ENCODE data around the gene PYY. TPM values are rescaled to one million over a fixed set of nuclear protein-coding genes. Genes with fewer than 3 reads are reported as not detected.

Gene PYY
- total RNA-seq, 2 experiments from 2014 or later = 0.29 TPM; not detected in 1

DNA sequence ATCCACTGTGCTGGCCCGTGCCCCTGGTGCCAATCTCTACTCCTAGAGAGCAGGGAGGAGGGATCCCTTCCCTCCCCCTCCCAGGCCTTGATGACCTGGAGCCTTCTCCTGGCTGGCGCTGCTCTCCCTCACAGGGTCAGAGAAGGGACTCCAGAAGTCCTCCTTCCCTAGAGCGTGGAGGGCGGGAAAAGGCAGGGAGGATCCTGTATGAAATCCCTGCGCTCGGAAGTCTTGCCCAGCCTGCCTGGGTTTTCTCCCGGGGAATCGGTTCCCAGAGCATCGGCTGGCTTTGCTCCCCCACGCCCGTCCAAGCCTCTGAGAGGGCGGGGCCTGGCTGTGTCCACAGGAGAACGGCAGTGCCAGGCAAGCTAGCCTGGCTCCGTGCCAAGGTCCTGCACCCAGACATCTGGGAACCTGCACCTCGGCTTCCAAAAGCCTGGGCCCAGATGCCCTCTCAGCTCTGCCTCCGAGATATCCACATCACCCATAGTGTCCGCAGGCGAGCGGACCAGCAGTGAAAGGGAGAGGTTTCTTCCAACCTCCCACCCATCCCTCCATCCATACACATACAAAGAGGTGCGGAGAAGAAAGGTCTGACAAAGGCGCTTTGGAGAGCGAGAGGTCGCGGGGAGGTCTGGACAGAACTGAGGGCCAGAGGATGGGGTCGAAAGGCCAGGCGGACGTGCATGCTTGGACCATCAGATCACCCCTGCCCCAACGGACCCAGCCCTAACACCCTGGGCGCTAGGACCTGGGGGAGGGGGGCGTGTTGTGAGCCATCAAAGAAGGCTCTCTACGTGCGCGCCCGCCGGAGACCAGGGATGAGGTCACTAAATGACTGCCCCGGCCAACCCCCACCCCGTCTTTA is 47.5 kb downstream of the PYY start:
- intact Hi-C loops (cut with micrococcal nuclease) = no loop called here
- H3K4me3 Mint-ChIP-seq = peak overlapping the region; percentile 77
- no peaks in the 10 kb centered on the region for H3K9me3 Mint-ChIP-seq
- H3K27me3 Mint-ChIP-seq = peaks cover 11% of the 10 kb centered on the region
- DNase-seq = peak; percentile 83
- peaks cover 13% of the 10 kb centered on the region for H3K4me1 Mint-ChIP-seq (ENCODE audit: low read depth)
- H3K36me3 Mint-ChIP-seq (ENCODE audit: low read depth) = no peaks in the 10 kb centered on the region
- CTCF ChIA-PET = interaction anchor here (0.7 to 4.9 kb wide), 4 partner anchors 26 to 100 kb away, joined by 3 to 44 read pairs (median 4); no protein-coding TSS in a partner anchor
- POLR2A ChIA-PET = interaction anchor here (2.0 kb wide), 1 partner anchor 20 kb away, joined by 5 read pairs; no protein-coding TSS in a partner anchor
- TF ChIP-seq, protein P1, sequence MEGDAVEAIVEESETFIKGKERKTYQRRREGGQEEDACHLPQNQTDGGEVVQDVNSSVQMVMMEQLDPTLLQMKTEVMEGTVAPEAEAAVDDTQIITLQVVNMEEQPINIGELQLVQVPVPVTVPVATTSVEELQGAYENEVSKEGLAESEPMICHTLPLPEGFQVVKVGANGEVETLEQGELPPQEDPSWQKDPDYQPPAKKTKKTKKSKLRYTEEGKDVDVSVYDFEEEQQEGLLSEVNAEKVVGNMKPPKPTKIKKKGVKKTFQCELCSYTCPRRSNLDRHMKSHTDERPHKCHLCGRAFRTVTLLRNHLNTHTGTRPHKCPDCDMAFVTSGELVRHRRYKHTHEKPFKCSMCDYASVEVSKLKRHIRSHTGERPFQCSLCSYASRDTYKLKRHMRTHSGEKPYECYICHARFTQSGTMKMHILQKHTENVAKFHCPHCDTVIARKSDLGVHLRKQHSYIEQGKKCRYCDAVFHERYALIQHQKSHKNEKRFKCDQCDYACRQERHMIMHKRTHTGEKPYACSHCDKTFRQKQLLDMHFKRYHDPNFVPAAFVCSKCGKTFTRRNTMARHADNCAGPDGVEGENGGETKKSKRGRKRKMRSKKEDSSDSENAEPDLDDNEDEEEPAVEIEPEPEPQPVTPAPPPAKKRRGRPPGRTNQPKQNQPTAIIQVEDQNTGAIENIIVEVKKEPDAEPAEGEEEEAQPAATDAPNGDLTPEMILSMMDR (IDR thresholded peaks at IDR 0.05) = no peak
- peak; percentile 55 for ATAC-seq
- H3K27ac Mint-ChIP-seq = peak overlapping the region; percentile 67

DNA sequence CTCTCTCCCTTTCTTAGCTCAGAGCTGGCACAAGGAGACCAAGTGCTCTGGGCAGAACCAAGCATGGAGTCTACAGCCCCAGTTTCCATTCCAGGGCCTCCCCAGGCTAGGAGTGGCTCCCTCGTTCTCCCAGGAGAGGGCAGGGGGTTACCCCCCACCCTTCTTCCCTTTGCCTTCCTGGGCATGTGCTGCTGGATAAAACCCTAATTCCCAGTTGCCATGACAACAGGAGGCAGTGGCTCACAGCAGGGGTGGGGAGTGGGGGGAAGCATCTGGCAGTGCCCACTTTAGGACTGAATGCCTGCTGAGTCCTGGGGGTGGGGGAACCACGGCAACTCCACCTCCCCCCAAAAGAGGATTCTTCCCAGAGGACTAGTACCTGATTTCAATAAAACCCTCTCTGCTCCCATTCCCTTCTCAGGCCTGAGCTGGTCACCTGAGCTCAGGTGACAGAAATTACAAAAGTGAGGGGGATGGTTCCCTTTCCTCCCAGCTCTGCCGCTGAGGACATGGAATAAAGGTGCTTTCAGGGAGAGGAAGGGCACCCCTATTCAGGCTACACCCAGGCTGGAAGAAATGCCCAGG is 48.2 kb downstream of the PYY start:
- Mint-ChIP-seq H3K36me3 (ENCODE audit: low read depth) (no peaks in the 10 kb centered on the region), H3K27me3 (peaks cover 11% of the 10 kb centered on the region), H3K4me3 (no peak overlapping the region), H3K27ac (no peak overlapping the region), H3K9me3 (no peaks in the 10 kb centered on the region), H3K4me1 (ENCODE audit: low read depth) (peaks cover 21% of the 10 kb centered on the region)
- TF ChIP-seq, protein P1 (IDR thresholded peaks at IDR 0.05) = no peak
- DNase-seq = no peak
- intact Hi-C loops (cut with micrococcal nuclease) = no loop called here
- ChIA-PET POLR2A (no interaction called here), CTCF (interaction anchor here (1.1 to 11.0 kb wide), 2 partner anchors 25 to 27 kb away, joined by 3 to 78 read pairs; no protein-coding TSS in a partner anchor)
- no peak for ATAC-seq

Other genes starting within 250 kb of the PYY start
- gene SOST, start 195.1 kb downstream of the PYY start, total RNA-seq = not detected
- 10 to 100 TPM; 24.7 to 26.3 TPM for gene DUSP3, start 175.0 kb downstream of the PYY start, total RNA-seq
- under 1 TPM in 1 of 2 experiments, not detected in 1; 0.07 TPM for gene CFAP97D1, start 173.5 kb downstream of the PYY start, total RNA-seq
- under 1 TPM; 0.27 to 0.31 TPM for gene MPP3, start 120.8 kb downstream of the PYY start, total RNA-seq
- not detected for gene CD300LG, start 106.8 kb downstream of the PYY start, total RNA-seq
- gene MPP2, start 46.4 kb downstream of the PYY start, total RNA-seq = 1 to 10 TPM; 6.0 TPM
- not detected for gene PPY, start 11.5 kb downstream of the PYY start, total RNA-seq
- gene NAGS, start 50.7 kb upstream of the PYY start, total RNA-seq = 1 to 10 TPM; 1.7 to 2.4 TPM
- 10 to 100 TPM; 26.1 to 28.5 TPM for gene TMEM101, start 61.0 kb upstream of the PYY start, total RNA-seq
- 100 to 1,000 TPM; 104 to 110 TPM for gene LSM12, start 112.7 kb upstream of the PYY start, total RNA-seq
- gene G6PC3, start 116.8 kb upstream of the PYY start, total RNA-seq = 10 to 100 TPM; 20.2 to 20.7 TPM
- gene HDAC5, start 169.7 kb upstream of the PYY start, total RNA-seq = 10 to 100 TPM; 19.1 to 19.3 TPM
- gene HROB, start 188.0 kb upstream of the PYY start, total RNA-seq = 10 to 100 TPM; 16.8 to 17.9 TPM
- gene ASB16, start 216.8 kb upstream of the PYY start, total RNA-seq = under 1 TPM; 0.18 to 0.27 TPM
- 10 to 100 TPM; 17.5 TPM for gene TMUB2, start 233.0 kb upstream of the PYY start, total RNA-seq
- 10 to 100 TPM; 58.1 to 62.3 TPM for gene ATXN7L3, start 245.9 kb upstream of the PYY start, total RNA-seq

All from activated CD8-positive, alpha-beta T cell treated with anti-CD3 and anti-CD28 coated beads for 36 hours (primary cell).